Natural killer cell treated with Interleukin-12 subunit alpha and Interleukin-12 subunit beta and Interleukin-15 and Interleukin-18, amount 100 ng/mL, for 72 hours (primary cell): Measurements from ENCODE around the gene PMS2. TPM values are rescaled to one million over a fixed set of nuclear protein-coding genes. Genes with fewer than 3 reads are reported as not detected.
"Not testable (repeated sequence)": the region's sequence is repeated elsewhere in the genome, so short reads cannot be mapped to it uniquely, and the experiment has no call there.

Source experiments
- ATAC-seq, 2 donors: fragments of 150-1000 bp; cut with Tn5 transposase in 1 of 2; sonication (Bioruptor Pico), chemical (Tn5 transposase) in 1 of 2; 2 replicates each; pipeline ENCODE4 v1.10.0; 2021
- DNase-seq: peaks from one replicate; pipeline ENCODE4 v3.0.0; 2022; ENCODE audit warnings: low spot score
- H3K27ac Mint-ChIP-seq, 2 donors: 1 replicate in 1 of 2; 2 replicates in 1 of 2; pipeline ENCODE4 v1.8.0; 2022; ENCODE audit warnings: mixed read lengths in 2 of 2, mild to moderate bottlenecking in 1 of 2, moderate library complexity in 1 of 2
- H3K27me3 Mint-ChIP-seq, 2 donors: 1 replicate in 1 of 2; 2 replicates in 1 of 2; pipeline ENCODE4 v1.8.0; 2022; ENCODE audit warnings: mixed read lengths in 2 of 2
- H3K36me3 Mint-ChIP-seq: one replicate; pipeline ENCODE4 v1.8.0; 2022; ENCODE audit warnings: mixed read lengths
- H3K4me1 Mint-ChIP-seq, 2 donors: 1 replicate in 1 of 2; 2 replicates in 1 of 2; pipeline ENCODE4 v1.8.0; 2022; ENCODE audit warnings: low read depth in 2 of 2, mixed read lengths in 2 of 2, mild to moderate bottlenecking in 1 of 2
- H3K4me3 Mint-ChIP-seq: one replicate; pipeline ENCODE4 v1.8.0; 2022; ENCODE audit warnings: mixed read lengths
- H3K9me3 Mint-ChIP-seq: 2 replicates; pipeline ENCODE4 v1.8.0; 2022; ENCODE audit warnings: mixed read lengths
- total RNA-seq, 2 donors: library from RNA; stranded (reverse); gene quantifications; one replicate each; pipeline ENCODE4 v1.2.3, GENCODE V29; 2022

Gene PMS2
- total RNA-seq, 2 donors from 2014 or later, result 14.6 to 20.0 TPM

- H3K27ac Mint-ChIP-seq, result no peak overlapping the region
- H3K4me3 Mint-ChIP-seq, result no peak overlapping the region
- DNase-seq (no peak), ATAC-seq (no peak)
- no peaks in the 10 kb centered on the region for H3K4me1 Mint-ChIP-seq
- no peaks in the 10 kb centered on the region for H3K9me3 Mint-ChIP-seq
- peaks cover 4% of the 10 kb centered on the region for H3K36me3 Mint-ChIP-seq
- no peaks in the 10 kb centered on the region for H3K27me3 Mint-ChIP-seq
Observed at GRCh38 chr7:5997210-5997808, 11.5 kb downstream of the PMS2 start.

- H3K4me3 Mint-ChIP-seq, H3K27ac Mint-ChIP-seq, H3K36me3 Mint-ChIP-seq, H3K27me3 Mint-ChIP-seq, DNase-seq, H3K9me3 Mint-ChIP-seq, ATAC-seq, H3K4me1 Mint-ChIP-seq: not testable (repeated sequence)
Observed at GRCh38 chr7:5987061-5987460, 21.8 kb downstream of the PMS2 start.

GRCh38 chr7:5979680-5980314 is 29.1 kb downstream of the PMS2 start:
- H3K36me3 Mint-ChIP-seq, DNase-seq, H3K27ac Mint-ChIP-seq, H3K27me3 Mint-ChIP-seq, H3K4me1 Mint-ChIP-seq, H3K4me3 Mint-ChIP-seq, H3K9me3 Mint-ChIP-seq, ATAC-seq: not testable (repeated sequence)

- H3K9me3 Mint-ChIP-seq, DNase-seq, H3K27ac Mint-ChIP-seq, H3K27me3 Mint-ChIP-seq, H3K36me3 Mint-ChIP-seq, H3K4me3 Mint-ChIP-seq, H3K4me1 Mint-ChIP-seq, ATAC-seq: not testable (repeated sequence)
Observed at GRCh38 chr7:5973580-5973979, 35.3 kb downstream of the PMS2 start.

- peak; percentile 14 to 50 for ATAC-seq
- H3K4me1 Mint-ChIP-seq, H3K36me3 Mint-ChIP-seq, H3K27ac Mint-ChIP-seq, H3K9me3 Mint-ChIP-seq, H3K27me3 Mint-ChIP-seq, H3K4me3 Mint-ChIP-seq, DNase-seq: not testable (repeated sequence)
Observed at GRCh38 chr7:5970347-5970911, 38.4 kb downstream of the PMS2 start, which contains the start of gene RSPH10B. Gene RSPH10B (minus strand): TSS chr7:5970689. CDS start chr7:5967116, 3,573 bp downstream.

- H3K4me1 Mint-ChIP-seq, DNase-seq, H3K27me3 Mint-ChIP-seq, H3K4me3 Mint-ChIP-seq, H3K27ac Mint-ChIP-seq, ATAC-seq, H3K9me3 Mint-ChIP-seq, H3K36me3 Mint-ChIP-seq: not testable (repeated sequence)
Observed at GRCh38 chr7:5963810-5964209, 45.0 kb downstream of the PMS2 start.

- not testable (repeated sequence) for DNase-seq, ATAC-seq, H3K4me1 Mint-ChIP-seq, H3K27ac Mint-ChIP-seq, H3K9me3 Mint-ChIP-seq, H3K4me3 Mint-ChIP-seq, H3K27me3 Mint-ChIP-seq, H3K36me3 Mint-ChIP-seq
Observed at GRCh38 chr7:5963205-5963604, 45.6 kb downstream of the PMS2 start.

- H3K4me1 Mint-ChIP-seq, H3K27me3 Mint-ChIP-seq, H3K4me3 Mint-ChIP-seq, ATAC-seq, H3K36me3 Mint-ChIP-seq, DNase-seq, H3K9me3 Mint-ChIP-seq, H3K27ac Mint-ChIP-seq: not testable (repeated sequence)
Observed at GRCh38 chr7:5934945-5935450, 73.9 kb downstream of the PMS2 start.

GRCh38 chr7:5931905-5932644 is 76.8 kb downstream of the PMS2 start:
- not testable (repeated sequence) for H3K9me3 Mint-ChIP-seq, H3K4me3 Mint-ChIP-seq, DNase-seq, ATAC-seq, H3K27ac Mint-ChIP-seq, H3K4me1 Mint-ChIP-seq, H3K27me3 Mint-ChIP-seq, H3K36me3 Mint-ChIP-seq

GRCh38 chr7:5931250-5931649 is 77.6 kb downstream of the PMS2 start:
- H3K4me3 Mint-ChIP-seq, DNase-seq, ATAC-seq, H3K36me3 Mint-ChIP-seq, H3K27me3 Mint-ChIP-seq, H3K27ac Mint-ChIP-seq, H3K9me3 Mint-ChIP-seq, H3K4me1 Mint-ChIP-seq: not testable (repeated sequence)

GRCh38 chr7:5930290-5930689 is 78.6 kb downstream of the PMS2 start:
- not testable (repeated sequence) for ATAC-seq, H3K36me3 Mint-ChIP-seq, DNase-seq, H3K27me3 Mint-ChIP-seq, H3K4me1 Mint-ChIP-seq, H3K27ac Mint-ChIP-seq, H3K4me3 Mint-ChIP-seq, H3K9me3 Mint-ChIP-seq

GRCh38 chr7:5926263-5926870 is 82.5 kb downstream of the PMS2 start:
- not testable (repeated sequence) for H3K4me3 Mint-ChIP-seq, DNase-seq, H3K27ac Mint-ChIP-seq, H3K9me3 Mint-ChIP-seq, H3K36me3 Mint-ChIP-seq, H3K27me3 Mint-ChIP-seq, H3K4me1 Mint-ChIP-seq, ATAC-seq

GRCh38 chr7:5924630-5925029 is 84.2 kb downstream of the PMS2 start:
- H3K9me3 Mint-ChIP-seq, ATAC-seq, DNase-seq, H3K36me3 Mint-ChIP-seq, H3K4me1 Mint-ChIP-seq, H3K4me3 Mint-ChIP-seq, H3K27ac Mint-ChIP-seq, H3K27me3 Mint-ChIP-seq: not testable (repeated sequence)

GRCh38 chr7:5924180-5924579 is 84.7 kb downstream of the PMS2 start:
- not testable (repeated sequence) for DNase-seq, H3K27ac Mint-ChIP-seq, ATAC-seq, H3K4me1 Mint-ChIP-seq, H3K36me3 Mint-ChIP-seq, H3K9me3 Mint-ChIP-seq, H3K4me3 Mint-ChIP-seq, H3K27me3 Mint-ChIP-seq
